Large intestine (tissue), 3 donors: ENCODE results near the gene DGAT2. TPM values are rescaled to one million over a fixed set of nuclear protein-coding genes. Genes with fewer than 3 reads are reported as not detected.
A peak's percentile ranks its signal among the peaks of the same experiment; 100 is the strongest.

ENCODE experiments used
- DNase-seq, 2 donors: peaks; one replicate each; pipeline versions ENCODE4 v3.0.0 to v3.0.0-alpha.2; 2013
- H3K27ac ChIP-seq: one replicate; pipeline ENCODE4 v1.5.1; 2013; ENCODE audit warnings: low read length
- H3K27me3 ChIP-seq: 2 replicates; pipeline ENCODE4 v1.6.1; 2013; ENCODE audit warnings: low read length; ENCODE audit not compliant: control insufficient read depth, insufficient read depth
- H3K36me3 ChIP-seq: 2 replicates; pipeline ENCODE4 v1.6.1; 2013; ENCODE audit warnings: low read length; ENCODE audit not compliant: control insufficient read depth, insufficient read depth
- H3K4me1 ChIP-seq: one replicate; pipeline ENCODE4 v1.6.1; 2013; ENCODE audit warnings: low read length; ENCODE audit not compliant: control insufficient read depth, insufficient read depth
- H3K4me3 ChIP-seq: one replicate; pipeline ENCODE4 v1.5.1; 2013; ENCODE audit warnings: low read length
- H3K9me3 ChIP-seq: one replicate; pipeline ENCODE4 v1.6.1; 2013; ENCODE audit warnings: mild to moderate bottlenecking, low read depth, low read length, moderate library complexity; ENCODE audit not compliant: control insufficient read depth
- WGBS: methylation state at CpG from one replicate; pipeline ENCODE4 v1.1.5; 2013; ENCODE audit warnings: low lambda C conversion rate; ENCODE audit not compliant: insufficient coverage; 5-methylcytosine and 5-hydroxymethylcytosine counted together
- polyA plus RNA-seq: library from polyadenylated mRNA; unstranded; fragments of 120-200 nt; gene quantifications from one replicate; pipeline ENCODE4 v1.2.1, GENCODE V29; 2013

Gene DGAT2
- polyA plus RNA-seq, 1 donor, result 70.2 TPM

GRCh38 chr11:75777461-75778110 lies 9.0 kb downstream of the DGAT2 start:
- Histone ChIP-seq H3K27me3 (no peaks in the 10 kb centered on the region), H3K27ac (no peak overlapping the region), H3K4me1 (peaks cover under 1% of the 10 kb centered on the region), H3K36me3 (peaks cover 10% of the 10 kb centered on the region), H3K4me3 (no peak overlapping the region), H3K9me3 (no peaks in the 10 kb centered on the region)
- DNase-seq, result no peak
- 97% methylated on average over 3 of the region's 13 CpGs for WGBS

- Histone ChIP-seq H3K27me3 (no peaks in the 10 kb centered on the region), H3K36me3 (peaks cover 10% of the 10 kb centered on the region), H3K4me3 (no peak overlapping the region), H3K4me1 (peaks cover 14% of the 10 kb centered on the region), H3K9me3 (no peaks in the 10 kb centered on the region), H3K27ac (no peak overlapping the region)
- no peak for DNase-seq
- whole genome bisulfite sequencing, result no CpG with 5 or more reads among the region's 5 CpGs
Measured at GRCh38 chr11:75778962-75779361, 10.4 kb downstream of the DGAT2 start.

GRCh38 chr11:75779960-75780359 lies 11.4 kb downstream of the DGAT2 start:
- no peak for DNase-seq
- no CpG with 5 or more reads among the region's 2 CpGs for WGBS
- Histone ChIP-seq H3K27ac (no peak overlapping the region), H3K36me3 (peaks cover 10% of the 10 kb centered on the region), H3K4me1 (peaks cover 23% of the 10 kb centered on the region), H3K9me3 (no peaks in the 10 kb centered on the region), H3K27me3 (no peaks in the 10 kb centered on the region), H3K4me3 (no peak overlapping the region)

GRCh38 chr11:75780888-75781287 lies 12.3 kb downstream of the DGAT2 start:
- peaks cover 18% of the 10 kb centered on the region for H3K36me3 ChIP-seq
- no peak overlapping the region for H3K4me3 ChIP-seq
- no CpG with 5 or more reads among the region's 3 CpGs for WGBS
- H3K27me3 ChIP-seq, result no peaks in the 10 kb centered on the region
- H3K27ac ChIP-seq, result no peak overlapping the region
- DNase-seq, result no peak
- H3K4me1 ChIP-seq, result peaks cover 33% of the 10 kb centered on the region
- H3K9me3 ChIP-seq, result no peaks in the 10 kb centered on the region

DNA sequence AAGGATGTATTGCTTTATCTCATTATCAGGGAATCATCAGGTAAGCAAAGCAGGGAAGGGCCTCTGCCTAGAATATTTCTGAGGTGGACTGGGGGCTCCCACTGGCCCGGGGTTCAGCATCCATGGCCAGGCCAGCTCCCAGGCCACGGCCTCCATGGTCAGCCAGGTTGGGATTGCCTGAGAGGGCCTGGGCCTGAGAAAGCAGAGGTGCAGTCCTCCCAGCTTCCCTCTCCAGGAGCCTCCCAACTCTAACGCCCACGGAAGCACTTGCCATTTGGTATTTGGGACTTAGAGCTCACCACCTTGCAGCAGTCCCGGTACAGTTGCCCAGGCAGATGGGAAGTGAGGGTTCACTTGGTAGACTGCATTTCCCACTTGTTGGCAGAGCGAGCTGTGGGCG lies 12.7 kb downstream of the DGAT2 start:
- Histone ChIP-seq H3K27ac (no peak overlapping the region), H3K9me3 (no peaks in the 10 kb centered on the region), H3K4me1 (peaks cover 37% of the 10 kb centered on the region), H3K4me3 (no peak overlapping the region), H3K36me3 (peaks cover 19% of the 10 kb centered on the region), H3K27me3 (no peaks in the 10 kb centered on the region)
- WGBS, result no CpG with 5 or more reads among the region's 7 CpGs
- no peak for DNase-seq

GRCh38 chr11:75781831-75782230 lies 13.3 kb downstream of the DGAT2 start:
- no peak overlapping the region for H3K4me3 ChIP-seq
- no peak overlapping the region for H3K27ac ChIP-seq
- H3K4me1 ChIP-seq, result peaks cover 41% of the 10 kb centered on the region
- no peaks in the 10 kb centered on the region for H3K27me3 ChIP-seq
- no peaks in the 10 kb centered on the region for H3K9me3 ChIP-seq
- WGBS, result no CpG with 5 or more reads among the region's 9 CpGs
- H3K36me3 ChIP-seq, result peaks cover 19% of the 10 kb centered on the region
- no peak for DNase-seq

DNA sequence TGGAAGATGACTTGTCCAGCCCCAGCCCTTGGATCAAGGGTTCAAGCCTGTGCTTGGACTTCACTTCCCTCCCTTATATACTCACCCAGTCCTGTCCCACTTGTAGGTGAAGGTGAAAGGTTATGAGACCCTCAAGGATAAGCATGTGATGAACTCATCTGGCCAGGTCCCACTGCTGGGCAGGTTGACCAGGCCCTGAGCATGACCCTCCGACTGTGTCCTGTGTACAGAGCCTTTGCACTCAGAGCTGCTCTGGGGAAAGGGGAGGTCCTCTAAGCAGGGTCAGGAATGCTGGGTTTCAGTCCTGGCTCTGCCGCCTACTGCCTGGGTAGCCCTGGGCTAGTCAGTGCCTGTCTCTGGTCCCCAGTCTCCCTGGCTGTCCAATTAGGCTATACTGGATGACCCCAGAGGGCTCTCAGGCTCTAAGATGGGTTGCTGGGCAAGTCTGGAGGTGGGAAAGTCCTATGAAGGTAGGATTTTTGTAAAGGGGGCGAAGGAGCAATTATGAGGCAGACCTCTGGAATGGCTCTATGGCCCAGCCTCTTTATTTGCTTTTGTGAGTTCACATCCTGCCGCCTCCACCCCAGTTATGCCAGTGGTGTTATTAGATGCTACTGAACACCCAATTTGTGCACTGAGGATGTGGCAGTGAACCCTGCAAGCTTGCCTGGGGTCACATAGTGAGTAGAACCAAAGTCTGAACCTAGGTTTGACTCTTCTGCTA lies 14.1 kb downstream of the DGAT2 start:
- Histone ChIP-seq H3K4me3 (no peak overlapping the region), H3K36me3 (peaks cover 23% of the 10 kb centered on the region), H3K4me1 (peaks cover 49% of the 10 kb centered on the region), H3K27me3 (no peaks in the 10 kb centered on the region), H3K27ac (no peak overlapping the region), H3K9me3 (no peaks in the 10 kb centered on the region)
- no CpG with 5 or more reads among the region's 4 CpGs for WGBS
- no peak for DNase-seq

DNA sequence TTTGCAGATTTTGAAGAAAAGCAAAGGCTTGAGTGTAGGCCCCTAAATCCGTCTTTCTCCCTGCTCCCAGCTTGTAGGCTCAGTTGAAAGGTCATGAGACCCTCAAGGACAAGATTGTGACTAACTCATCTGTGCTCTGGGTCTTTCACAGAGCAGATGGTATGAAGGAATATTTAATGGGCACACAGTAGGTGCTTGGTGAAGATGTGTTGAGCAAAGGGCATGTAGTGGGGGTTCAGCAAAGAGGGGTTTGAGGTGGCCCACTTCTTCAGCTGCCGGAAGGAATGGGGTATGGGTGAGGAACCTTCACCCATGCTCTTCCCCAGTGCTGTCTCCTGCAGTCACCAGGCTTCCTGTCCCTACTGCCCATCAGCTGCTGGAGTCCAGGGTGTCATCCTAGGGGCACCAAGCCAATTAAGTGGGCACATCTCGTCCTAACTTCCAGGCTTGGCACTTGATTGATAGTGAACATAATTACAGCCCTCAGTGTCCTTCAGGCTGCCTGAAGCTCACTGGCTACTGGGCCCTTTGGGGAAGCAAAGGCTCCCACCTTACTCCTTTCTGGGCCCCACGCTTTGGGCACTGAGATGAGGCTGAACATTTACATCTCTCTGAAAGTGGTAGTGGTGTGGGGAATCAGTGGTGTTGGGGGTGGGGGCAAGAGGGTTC lies 15.0 kb downstream of the DGAT2 start:
- Histone ChIP-seq H3K9me3 (no peaks in the 10 kb centered on the region), H3K27ac (no peak overlapping the region), H3K4me1 (peaks cover 49% of the 10 kb centered on the region), H3K4me3 (no peak overlapping the region), H3K27me3 (no peaks in the 10 kb centered on the region), H3K36me3 (peaks cover 29% of the 10 kb centered on the region)
- no CpG with 5 or more reads among the region's 4 CpGs for WGBS
- DNase-seq, result no peak

DNA sequence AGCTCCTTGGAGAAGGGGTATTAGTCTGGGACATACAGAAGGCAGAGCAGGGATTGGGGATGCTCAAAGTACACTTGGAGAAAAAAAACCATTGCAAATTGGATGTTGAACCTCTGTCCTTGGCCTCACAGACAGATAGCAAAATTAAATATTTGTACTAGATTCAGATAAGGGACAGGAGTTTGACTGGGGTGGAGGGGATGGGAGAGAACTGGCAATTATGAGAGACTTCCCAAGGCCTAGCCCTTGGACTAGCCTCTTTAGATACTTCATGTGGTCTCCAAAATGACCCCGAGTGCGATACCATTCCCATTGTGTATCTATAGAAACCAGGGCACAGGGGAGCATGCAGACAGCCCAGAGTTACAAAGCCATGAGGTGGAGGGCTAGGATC lies 15.5 kb downstream of the DGAT2 start:
- H3K4me3 ChIP-seq, result no peak overlapping the region
- no peaks in the 10 kb centered on the region for H3K27me3 ChIP-seq
- peaks cover 31% of the 10 kb centered on the region for H3K36me3 ChIP-seq
- H3K27ac ChIP-seq, result no peak overlapping the region
- peak in 1 of 2 donors; percentile 38 for DNase-seq
- no CpG with 5 or more reads among the region's 2 CpGs for WGBS
- no peaks in the 10 kb centered on the region for H3K9me3 ChIP-seq
- H3K4me1 ChIP-seq, result peaks cover 49% of the 10 kb centered on the region

DNA sequence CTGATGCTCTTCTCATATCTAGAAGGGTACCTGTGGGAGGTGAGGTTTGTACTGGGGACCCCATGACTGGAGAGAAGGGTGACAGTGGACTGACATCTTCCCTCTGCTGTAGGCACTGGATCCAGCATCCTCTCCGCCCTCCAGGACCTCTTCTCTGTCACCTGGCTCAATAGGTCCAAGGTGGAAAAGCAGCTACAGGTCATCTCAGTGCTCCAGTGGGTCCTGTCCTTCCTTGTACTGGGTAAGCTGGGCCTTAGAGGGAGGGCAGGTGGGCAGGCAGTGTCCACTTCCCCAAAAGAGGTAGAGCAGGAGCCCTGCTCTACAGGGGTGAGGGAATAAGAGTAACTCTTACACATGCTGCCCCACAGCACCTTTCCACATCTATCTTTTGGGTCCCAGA lies 15.9 kb downstream of the DGAT2 start:
- no peak for DNase-seq
- Histone ChIP-seq H3K9me3 (no peaks in the 10 kb centered on the region), H3K27me3 (no peaks in the 10 kb centered on the region), H3K36me3 (peaks cover 33% of the 10 kb centered on the region), H3K4me3 (no peak overlapping the region), H3K27ac (no peak overlapping the region), H3K4me1 (peaks cover 52% of the 10 kb centered on the region)
- no CpG with 5 or more reads among the region's 1 CpG for WGBS
